GM12878 (cell line): Measurements from ENCODE around the gene CALM3. TPM values are rescaled to one million over a fixed set of nuclear protein-coding genes. Genes with fewer than 3 reads are reported as not detected.
A peak's percentile ranks its signal among the peaks of the same experiment; 100 is the strongest.

Source experiments
- ATF2 ChIP-seq: IDR thresholded peaks from 2 replicates; pipeline ENCODE4 v1.6.1; 2012; ENCODE audit warnings: low read length, inconsistent platforms
- BACH1 ChIP-seq: fragments of 450-650 bp; IDR thresholded peaks from 2 replicates; pipeline ENCODE4 v1.6.1; 2017; ENCODE audit warnings: mild to moderate bottlenecking, borderline replicate concordance
- BCLAF1 ChIP-seq: fragments of 450-650 bp; IDR thresholded peaks from 2 replicates; pipeline ENCODE4 v1.6.1; 2017; ENCODE audit warnings: antibody characterized with exemption, mild to moderate bottlenecking, moderate library complexity
- BHLHE40 ChIP-seq, 2 experiments: fragments of 450-650 bp in 1 of 2; IDR thresholded peaks; 2 replicates each; pipeline ENCODE4 v1.6.1; 2011 to 2017; ENCODE audit warnings: low read depth in 2 of 2, borderline replicate concordance in 1 of 2, improper control_type of control experiment in 1 of 2, low read length in 1 of 2, mild to moderate bottlenecking in 1 of 2
- CBX3 ChIP-seq: fragments of 200-600 bp; sonication (generic); IDR thresholded peaks from 2 replicates; pipeline ENCODE4 v1.6.1; 2016; ENCODE audit warnings: low read depth, borderline replicate concordance
- EGR1 ChIP-seq, 2 experiments: IDR thresholded peaks; 1 replicate in 1 of 2; 2 replicates in 1 of 2; pipeline ENCODE4 v1.6.1; 2011 to 2012; ENCODE audit warnings: low read depth in 2 of 2, low read length in 2 of 2, borderline replicate concordance in 1 of 2, mild to moderate bottlenecking in 1 of 2, moderate library complexity in 1 of 2
- ESRRA ChIP-seq: IDR thresholded peaks from 2 replicates; pipeline ENCODE4 v1.6.1; 2012; ENCODE audit warnings: mild to moderate bottlenecking, low read length, improper control_type of control experiment
- IKZF2 ChIP-seq, 2 experiments: fragments of 450-650 bp; IDR thresholded peaks; 2 replicates each; pipeline ENCODE4 v1.6.1; 2017; ENCODE audit warnings: mild to moderate bottlenecking in 2 of 2, moderate library complexity in 2 of 2
- MEF2B ChIP-seq: fragments of 450-650 bp; IDR thresholded peaks from 2 replicates; pipeline ENCODE4 v1.6.1; 2018; ENCODE audit warnings: mild to moderate bottlenecking, moderate library complexity; ENCODE audit not compliant: partially characterized antibody, poor library complexity, severe bottlenecking
- MLLT1 ChIP-seq: fragments of 450-650 bp; IDR thresholded peaks from 2 replicates; pipeline ENCODE4 v1.6.1; 2016; ENCODE audit warnings: mild to moderate bottlenecking
- NBN ChIP-seq: fragments of 450-650 bp; IDR thresholded peaks from 2 replicates; pipeline ENCODE4 v1.6.1; 2016
- NFXL1 ChIP-seq: fragments of 450-650 bp; IDR thresholded peaks from 2 replicates; pipeline ENCODE4 v1.6.1; 2017; ENCODE audit warnings: antibody characterized with exemption, mild to moderate bottlenecking, borderline replicate concordance
- NR2F1 ChIP-seq: fragments of 450-650 bp; conservative IDR thresholded peaks from 2 replicates; pipeline ENCODE4 v1.6.1; 2017; ENCODE audit warnings: mild to moderate bottlenecking
- PKNOX1 ChIP-seq: fragments of 450-650 bp; IDR thresholded peaks from 2 replicates; pipeline ENCODE4 v1.6.1; 2016; ENCODE audit warnings: mild to moderate bottlenecking
- SMAD5 ChIP-seq: IDR thresholded peaks from 2 replicates; pipeline ENCODE4 v1.6.1; 2016; ENCODE audit warnings: antibody characterized with exemption, low read depth
- SREBF2 ChIP-seq: IDR thresholded peaks from 2 replicates; pipeline ENCODE4 v1.6.1; 2012; ENCODE audit warnings: mild to moderate bottlenecking, low read length
- SUZ12 ChIP-seq: fragments of 200-600 bp; sonication (generic); IDR thresholded peaks from one replicate; pipeline ENCODE4 v1.6.1; 2018; ENCODE audit warnings: antibody characterized with exemption, mild to moderate bottlenecking; ENCODE audit not compliant: unreplicated experiment
- TARDBP ChIP-seq: IDR thresholded peaks from 2 replicates; pipeline ENCODE4 v1.6.1; 2016; ENCODE audit warnings: borderline replicate concordance
- USF1 ChIP-seq: IDR thresholded peaks from 2 replicates; pipeline ENCODE4 v1.6.1; 2011; ENCODE audit warnings: borderline replicate concordance, low read depth, mild to moderate bottlenecking, moderate library complexity, mixed read lengths, low read length; ENCODE audit not compliant: insufficient read depth; ENCODE audit errors: extremely low read length
- polyA plus RNA-seq, 11 experiments: library from polyadenylated mRNA; depleted of rRNA in 4 of 11; unstranded in 6 of 11; stranded (reverse) in 5 of 11; fragments of >200 nt; fragmentation: Nextera tagmentation in 4 of 11; fragmentation: Illumina TruSeq in 1 of 11; extraction: Ambion mirVana in 4 of 11; extraction: Trizol in 1 of 11; gene quantifications; 1 replicate in 1 of 11; 2 replicates in 10 of 11; pipeline versions ENCODE4 v1.2.1 to v1.2.3, GENCODE V29; 2011 to 2016; ENCODE audit warnings: inconsistent platforms in 2 of 11, missing spikeins in 2 of 11, low read depth in 1 of 11
- total RNA-seq, 4 experiments: library from RNA; depleted of rRNA in 3 of 4; stranded (reverse); fragments of >200 nt in 3 of 4; fragmentation: Illumina TruSeq in 1 of 4; extraction: Trizol in 1 of 4; gene quantifications; 2 replicates each; pipeline versions ENCODE4 v1.2.1 to v1.2.3, GENCODE V29; 2013 to 2021

The CALM3 gene
- total and polyA plus RNA-seq, 10 of the 15 experiments (the other 5 are each of a cell fraction or from before 2014, with no cell fraction given) = 164 to 849 (median 347) TPM

- peak; percentile 95 for TF ChIP-seq BCLAF1
- TF ChIP-seq NBN = peak; percentile 98
- TF ChIP-seq SMAD5 = no peak
- peak in 1 of 2 experiments; percentile 67; a peak in 1 of 4 replicates for TF ChIP-seq IKZF2 (IDR thresholded peaks at IDR 0.05)
- peak; percentile 88 for TF ChIP-seq SREBF2
- TF ChIP-seq PKNOX1 = 0 out of 2 replicates have a peak, but pooled peaks have one; percentile 14
- TF ChIP-seq CBX3 = no peak
- TF ChIP-seq NR2F1 = no peak; the same call in none of the 2 replicates
- no peak for TF ChIP-seq USF1
- no peak for TF ChIP-seq ATF2
- peak; percentile 96 for TF ChIP-seq TARDBP
- TF ChIP-seq MEF2B = peak; percentile 67
- peak; percentile 77 for TF ChIP-seq BACH1
- no peak for TF ChIP-seq SUZ12
- TF ChIP-seq BHLHE40 (IDR thresholded peaks at IDR 0.05; ENCODE audit: borderline replicate concordance in 1 of 2, low read depth in 2 of 2, low read length in 1 of 2) = peak; percentile 98
- TF ChIP-seq NFXL1 = no peak
- TF ChIP-seq MLLT1 = peak; percentile 89
- peak; percentile 63; the same call in 1 of the 2 replicates for TF ChIP-seq ESRRA
- 0 out of 3 replicates have a peak, but pooled peaks of 1 of the 2 experiments have one; percentile 20 for TF ChIP-seq EGR1 (IDR thresholded peaks at IDR 0.05; ENCODE audit: borderline replicate concordance in 1 of 2, low read depth in 2 of 2, low read length in 2 of 2)
Observed at GRCh38 chr19:46600384-46601317, 479 bp upstream of the CALM3 start (continued).
